GM12891 (cell line): ENCODE measurements around the gene CFAP52.

Experiments used
- PAX5 ChIP-seq: IDR thresholded peaks from 2 replicates; pipeline ENCODE4 v1.6.1; 2011; ENCODE audit warnings: low read length, moderate library complexity, mild to moderate bottlenecking; ENCODE audit not compliant: insufficient read depth, severe bottlenecking
- POLR2A ChIP-seq: IDR thresholded peaks from 2 replicates; pipeline ENCODE4 v1.6.1; 2011; ENCODE audit warnings: low read depth, low read length, control low read depth
- POLR2AphosphoS5 ChIP-seq: IDR thresholded peaks from 2 replicates; pipeline ENCODE4 v1.6.1; 2011; ENCODE audit warnings: low read depth, low read length, control low read depth
- POU2F2 ChIP-seq: IDR thresholded peaks from 2 replicates; pipeline ENCODE4 v1.6.1; 2011; ENCODE audit warnings: low read depth, mild to moderate bottlenecking, control low read depth, low read length, moderate library complexity
- SPI1 ChIP-seq: IDR thresholded peaks from 2 replicates; pipeline ENCODE4 v1.6.1; 2011; ENCODE audit warnings: low read depth, low read length, control low read depth
- TAF1 ChIP-seq: IDR thresholded peaks from 2 replicates; pipeline ENCODE4 v1.6.1; 2011; ENCODE audit warnings: low read depth, low read length, control low read depth

DNA sequence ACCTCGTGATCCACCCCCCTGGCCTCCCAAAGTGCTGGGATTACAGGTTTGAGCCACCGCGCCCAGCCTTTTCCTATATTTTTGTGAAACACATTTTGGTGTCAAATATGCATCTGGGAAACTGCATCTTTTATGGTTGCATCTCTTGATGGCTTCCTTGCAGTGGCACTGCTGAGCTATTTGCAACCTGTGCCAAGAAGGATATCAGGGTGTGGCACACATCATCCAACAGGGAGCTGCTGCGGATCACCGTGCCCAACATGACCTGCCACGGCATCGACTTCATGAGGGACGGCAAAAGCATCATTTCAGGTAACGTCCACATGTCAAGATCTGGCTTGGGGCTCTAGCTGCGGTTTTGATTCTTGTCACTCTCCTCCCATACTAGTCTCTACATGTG, 52.1 kb downstream of the CFAP52 start:
- no peak for TF ChIP-seq POLR2A
- TF ChIP-seq POLR2AphosphoS5 = no peak
- no peak for TF ChIP-seq TAF1
- TF ChIP-seq POU2F2 = no peak
- no peak for TF ChIP-seq SPI1
- TF ChIP-seq PAX5 = no peak
